H1 (cell line): ENCODE data around the gene MAPK9. TPM values are rescaled to one million over a fixed set of nuclear protein-coding genes. Genes with fewer than 3 reads are reported as not detected.

Experiments used
- ATF3 ChIP-seq: IDR thresholded peaks from 2 replicates; pipeline ENCODE4 v1.6.1; 2011; ENCODE audit warnings: low read depth, mild to moderate bottlenecking, low read length; ENCODE audit not compliant: insufficient read depth
- EP300 ChIP-seq, 2 experiments: IDR thresholded peaks; 1 replicate in 1 of 2; 2 replicates in 1 of 2; pipeline ENCODE4 v1.6.1; 2011 to 2012; ENCODE audit warnings: low read depth in 2 of 2, low read length in 2 of 2, mild to moderate bottlenecking in 2 of 2, borderline replicate concordance in 1 of 2, inconsistent platforms in 1 of 2, moderate library complexity in 1 of 2
- EZH2 ChIP-seq: fragments of 200-600 bp; sonication (generic); IDR thresholded peaks from 2 replicates; pipeline ENCODE4 v1.7.1; 2012; ENCODE audit warnings: low read depth, mild to moderate bottlenecking, moderate library complexity, low read length, inconsistent platforms; ENCODE audit not compliant: severe bottlenecking
- POU5F1 ChIP-seq: IDR thresholded peaks from 2 replicates; pipeline ENCODE4 v1.6.1; 2011; ENCODE audit warnings: low read depth, mild to moderate bottlenecking, low read length, moderate library complexity
- RBBP5 ChIP-seq: IDR thresholded peaks from 2 replicates; pipeline ENCODE4 v1.7.1; 2012; ENCODE audit warnings: low read depth, mild to moderate bottlenecking, inconsistent platforms, low read length, moderate library complexity, borderline replicate concordance
- RFX5 ChIP-seq: IDR thresholded peaks from 2 replicates; pipeline ENCODE4 v1.6.1; 2011; ENCODE audit warnings: low read depth, low read length, improper control_type of control experiment, borderline replicate concordance
- RXRA ChIP-seq: IDR thresholded peaks from 2 replicates; pipeline ENCODE4 v1.6.1; 2011; ENCODE audit warnings: low read depth, mild to moderate bottlenecking, low read length, moderate library complexity; ENCODE audit not compliant: insufficient read depth
- TCF12 ChIP-seq: IDR thresholded peaks from 2 replicates; pipeline ENCODE4 v1.6.1; 2011; ENCODE audit warnings: low read depth, mild to moderate bottlenecking, low read length
- TEAD4 ChIP-seq: IDR thresholded peaks from 2 replicates; pipeline ENCODE4 v1.6.1; 2012; ENCODE audit warnings: low read depth, low read length, inconsistent platforms, mixed read lengths
- polyA plus RNA-seq, 7 experiments: library from polyadenylated mRNA; depleted of rRNA in 3 of 7; stranded (reverse) in 5 of 7; unstranded in 2 of 7; fragments of >200 nt in 5 of 7; fragments of 200-250 nt in 2 of 7; gene quantifications; 1 replicate in 5 of 7; 2 replicates in 1 of 7; 4 replicates in 1 of 7; pipeline versions ENCODE4 v1.2.1 to v1.2.3, GENCODE V29; 2011 to 2013; ENCODE audit warnings: missing spikeins in 2 of 7, mixed read lengths in 2 of 7
- total RNA-seq: library from RNA; stranded (reverse); fragmentation: NEBNext Ultra II Directional; extraction: Animal tissue kit (Norgen Biotek cat#: 25700); gene quantifications from 2 replicates; pipeline ENCODE4 v1.2.1, GENCODE V29; 2021

The MAPK9 gene
- total and polyA plus RNA-seq, 2 of the 8 experiments (the other 6 are each of a cell fraction or from before 2014, with no cell fraction given) = 22.3 to 43.7 TPM

- TF ChIP-seq ATF3 (no peak), POU5F1 (no peak), EP300 (IDR thresholded peaks at IDR 0.05; ENCODE audit: borderline replicate concordance in 1 of 2, low read depth in 2 of 2, low read length in 2 of 2) (no peak), RFX5 (no peak), RBBP5 (no peak), TCF12 (no peak), TEAD4 (no peak), RXRA (no peak), EZH2 (no peak)
Observed at GRCh38 chr5:180208038-180208434, 83.8 kb downstream of the MAPK9 start (continued).
